ENCODE data around the gene HDAC5. TPM values are rescaled to one million over a fixed set of nuclear protein-coding genes. Genes with fewer than 3 reads are reported as not detected.

HDAC5 gene
- total and polyA plus RNA-seq, 2 of the 8 experiments (the other 6 are each of a cell fraction or from before 2014, with no cell fraction given), result 48.5 to 54.4 TPM

DNA sequence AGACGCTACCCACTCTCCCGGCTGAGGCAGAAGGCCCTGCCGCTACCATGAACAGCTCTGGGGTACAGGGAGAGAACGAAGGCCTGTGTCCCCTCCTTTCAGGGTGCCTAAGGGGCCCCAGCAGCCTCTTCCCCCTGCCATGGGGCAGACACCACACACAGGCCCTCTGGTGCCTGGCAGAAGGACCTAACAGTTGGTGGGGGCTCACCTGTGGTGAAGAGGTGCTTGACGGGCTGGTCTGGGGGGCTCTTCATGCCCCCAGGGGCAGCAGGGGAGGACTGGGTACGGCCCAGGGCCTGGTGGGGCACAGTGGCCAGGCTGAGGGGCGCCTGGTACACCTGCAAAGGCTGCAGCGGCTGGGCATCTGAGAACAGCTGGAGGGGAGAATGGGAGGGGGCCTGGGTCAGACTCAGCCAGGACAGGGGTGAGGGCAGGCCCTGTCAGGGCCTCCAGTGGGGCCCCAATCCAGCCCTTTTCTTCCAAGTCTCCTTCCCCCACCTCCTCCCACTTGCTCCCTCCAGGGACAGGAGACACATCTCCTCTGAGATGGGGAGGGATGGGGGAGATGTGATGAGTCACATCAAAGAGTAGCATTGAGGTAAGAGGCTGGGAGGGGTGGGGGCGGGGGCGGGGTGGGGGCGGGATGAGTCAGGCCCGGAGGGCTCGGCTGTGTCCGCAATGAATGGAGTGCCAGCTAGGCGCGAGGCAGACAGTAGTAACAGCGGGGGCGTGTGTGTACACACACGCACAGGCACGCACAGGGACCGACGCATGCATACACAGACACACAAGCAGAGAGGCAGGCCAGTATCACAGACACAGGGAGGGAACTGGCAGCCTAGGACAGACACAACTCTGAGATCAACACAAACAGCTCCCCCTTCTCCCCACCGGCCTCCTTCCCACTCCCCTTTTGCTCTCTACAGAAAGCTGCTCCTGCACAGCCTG is 36.8 kb downstream of the HDAC5 start:
- H3K79me1 ChIP-seq (ENCODE audit: low read depth, low read length), result peaks cover 5% of the 10 kb centered on the region; the same call in 1 of the 2 replicates
- H2BK15ac ChIP-seq (ENCODE audit: low read length), result peak overlapping the region; percentile 65; the same call in 1 of the 2 replicates
- H3K4me2 ChIP-seq (ENCODE audit: insufficient read depth in 1 of 2, low read depth in 2 of 2, low read length in 2 of 2), result peak overlapping the region; percentile 66 to 71
- peak overlapping the region; percentile 83 for H4K5ac ChIP-seq (ENCODE audit: insufficient read length, low read depth, low read length)
- H4K20me1 ChIP-seq (replicated peaks in 1 of 2; ENCODE audit: control insufficient read depth in 1 of 2, insufficient read depth in 2 of 2, low read length in 2 of 2), result peaks cover 0 to 2% of the 10 kb centered on the region in 2 experiments
- H3K27ac ChIP-seq (ENCODE audit: low read depth, low read length), result peak overlapping the region; percentile 70
- peak overlapping the region; percentile 20 for H4K8ac ChIP-seq (ENCODE audit: extremely low read depth, insufficient read depth, low read length)
- H3K56ac ChIP-seq (replicated peaks; ENCODE audit: insufficient read length, low read depth, low read length), result peak overlapping the region; percentile 46
- WGBS, 2 experiments (ENCODE audit: extremely low coverage in 1 of 2, insufficient coverage in 1 of 2, insufficient read length in 1 of 2, insufficient replicate concordance in 2 of 2, low coverage in 1 of 2, low lambda C conversion rate in 2 of 2, missing lambda C conversion rate in 1 of 2), result 60% methylated on average over 13 of the region's 23 CpGs; no CpG with 5 or more reads in 1 of the 2 experiments
- CTCF ChIA-PET (ENCODE audit: partially characterized antibody), result interaction anchor here (0.6 to 34.4 kb wide), 15 partner anchors 8 to 244 kb away, joined by 3 to 638 read pairs (median 4); partner anchors contain the start of genes G6PC3 and HDAC5
- no peaks in the 10 kb centered on the region for H3K79me2 ChIP-seq (ENCODE audit: control insufficient read depth in 1 of 2, insufficient read depth in 2 of 2, low read length in 2 of 2)
- H3K4ac ChIP-seq (replicated peaks; ENCODE audit: insufficient read length, low read depth, low read length), result peak overlapping the region; percentile 65
- POLR2A ChIA-PET (ENCODE audit: partially characterized antibody), result interaction anchor here (1.0 to 3.6 kb wide), 14 partner anchors 8 to 88 kb away, joined by 3 to 17 read pairs (median 6); partner anchors contain the start of genes G6PC3, HDAC5 and LSM12
- H2BK5ac ChIP-seq (ENCODE audit: low read depth, low read length), result peak overlapping the region; percentile 96
- no peak for TF ChIP-seq POLR2AphosphoS5 (IDR thresholded peaks at IDR 0.05; ENCODE audit: low read depth, low read length)
- TF ChIP-seq JUND (IDR thresholded peaks at IDR 0.05; ENCODE audit: low read length), result peak; percentile 61; the same call in 1 of the 2 replicates
- TF ChIP-seq RBBP5 (IDR thresholded peaks at IDR 0.05; ENCODE audit: borderline replicate concordance, low read depth, low read length), result 0 out of 2 replicates have a peak, but pooled peaks have one; percentile 66
- TF ChIP-seq SP1 (IDR thresholded peaks at IDR 0.05; ENCODE audit: low read depth, low read length), result peak; percentile 68
- TF ChIP-seq SIN3A (conservative IDR thresholded peaks at IDR 0.05 in 1 of 2, IDR thresholded peaks at IDR 0.05 in 1 of 2; ENCODE audit: low read depth in 1 of 2, low read length in 2 of 2), result 0 out of 4 replicates have a peak, but pooled peaks have one; percentile 12 to 20
- peaks cover 3 to 18% (median 12%) of the 10 kb centered on the region in 4 experiments for H3K4me1 ChIP-seq (replicated peaks in 1 of 4; ENCODE audit: control insufficient read depth in 3 of 4, insufficient read depth in 4 of 4, low read length in 3 of 4)
- peak overlapping the region in 3 of 4 experiments; percentile 1 to 62 (median 4); a peak in 3 of 7 replicates for H3K9ac ChIP-seq (replicated peaks in 1 of 4; ENCODE audit: extremely low read depth in 1 of 4, low read depth in 3 of 4, low read length in 3 of 4)
- peak overlapping the region; percentile 92 for H2BK120ac ChIP-seq (replicated peaks; ENCODE audit: low read depth, low read length)
- H3K4me3 ChIP-seq (ENCODE audit: extremely low read depth in 1 of 4, insufficient read depth in 2 of 4, low read depth in 3 of 4, low read length in 4 of 4), result peak overlapping the region in 3 of 4 experiments; percentile 19 to 46 (median 24); a peak in 5 of 8 replicates
- FAIRE-seq (no peak), DNase-seq (ENCODE audit: low read depth in 1 of 2, low spot score in 2 of 2) (no peak)
- H3K23me2 ChIP-seq (ENCODE audit: low read depth, low read length), result peaks cover 4% of the 10 kb centered on the region; the same call in 1 of the 2 replicates
- H3K27me3 ChIP-seq (replicated peaks in 1 of 4; ENCODE audit: control insufficient read depth in 3 of 4, extremely low read depth in 1 of 4, insufficient read depth in 3 of 4, low read length in 3 of 4), result no peaks in the 10 kb centered on the region
- peak overlapping the region; percentile 75 for H2BK20ac ChIP-seq (ENCODE audit: low read length)
- peak overlapping the region; percentile 94; the same call in 1 of the 2 replicates for H2BK12ac ChIP-seq (ENCODE audit: low read depth, low read length)
- H3K23ac ChIP-seq (ENCODE audit: insufficient read length), result no peak overlapping the region
- H3K36me3 ChIP-seq (ENCODE audit: control insufficient read depth in 2 of 4, insufficient read depth in 4 of 4, low read length in 3 of 4), result peaks cover 8 to 19% (median 18%) of the 10 kb centered on the region in 4 experiments
- peak overlapping the region; percentile 55; the same call in 1 of the 2 replicates for H2AK5ac ChIP-seq (ENCODE audit: low read depth, low read length)
- no peaks in the 10 kb centered on the region for H3K9me3 ChIP-seq (ENCODE audit: insufficient read depth in 2 of 2, low read depth in 1 of 2, low read length in 1 of 2)
- peak overlapping the region; percentile 97 for H4K91ac ChIP-seq (replicated peaks; ENCODE audit: insufficient read length, low read length)
- no peak overlapping the region for H3K14ac ChIP-seq (ENCODE audit: insufficient read length)
- peak overlapping the region; percentile 78 for H3K18ac ChIP-seq (ENCODE audit: extremely low read depth, low read length)
- H2AFZ ChIP-seq (ENCODE audit: low read length), result no peak overlapping the region

Measured in H1 (cell line).